Trophoblast cell (in vitro differentiated cells and primary cell): Measurements from ENCODE around the gene CDC42EP3.

Source experiments
- DNase-seq, 2 donors: peaks; one replicate each; pipeline ENCODE4 v3.0.0-alpha.2; 2016
- H2AFZ ChIP-seq: 2 replicates; pipeline ENCODE4 v1.6.1; 2013; ENCODE audit warnings: low read length, moderate library complexity, mild to moderate bottlenecking; ENCODE audit not compliant: insufficient read depth, poor library complexity
- H2AK5ac ChIP-seq: 2 replicates; pipeline ENCODE4 v1.6.1; 2013; ENCODE audit warnings: mild to moderate bottlenecking, low read length
- H2BK120ac ChIP-seq: 2 replicates; pipeline ENCODE4 v1.6.1; 2013; ENCODE audit warnings: low read length, mild to moderate bottlenecking, moderate library complexity; ENCODE audit not compliant: insufficient read depth, poor library complexity
- H2BK12ac ChIP-seq: 2 replicates; pipeline ENCODE4 v1.6.1; 2013; ENCODE audit warnings: mild to moderate bottlenecking, low read length, moderate library complexity
- H2BK5ac ChIP-seq: 2 replicates; pipeline ENCODE4 v1.6.1; 2013; ENCODE audit warnings: low read length, low read depth, moderate library complexity, mild to moderate bottlenecking; ENCODE audit not compliant: poor library complexity
- H3K14ac ChIP-seq: 2 replicates; pipeline ENCODE4 v1.6.1; 2013; ENCODE audit warnings: mild to moderate bottlenecking, low read length
- H3K18ac ChIP-seq: 2 replicates; pipeline ENCODE4 v1.6.1; 2013; ENCODE audit warnings: mild to moderate bottlenecking, low read length
- H3K23ac ChIP-seq: 2 replicates; pipeline ENCODE4 v1.6.1; 2013; ENCODE audit warnings: low read length
- H3K27ac ChIP-seq: 2 replicates; pipeline ENCODE4 v1.5.1; 2013; ENCODE audit warnings: low read depth, mild to moderate bottlenecking, inconsistent platforms, low read length, moderate library complexity
- H3K27me3 ChIP-seq: 2 replicates; pipeline ENCODE4 v1.6.1; 2013; ENCODE audit warnings: inconsistent platforms, mild to moderate bottlenecking, low read length, moderate library complexity; ENCODE audit not compliant: insufficient read depth
- H3K36me3 ChIP-seq, 2 experiments: 1 replicate in 1 of 2; 2 replicates in 1 of 2; pipeline ENCODE4 v1.6.1; 2013; ENCODE audit warnings: low read length in 2 of 2, mild to moderate bottlenecking in 2 of 2, moderate library complexity in 1 of 2; ENCODE audit not compliant: insufficient read depth in 2 of 2, control insufficient read depth in 1 of 2
- H3K4ac ChIP-seq: 2 replicates; pipeline ENCODE4 v1.6.1; 2013; ENCODE audit warnings: low read depth, mild to moderate bottlenecking, low read length, moderate library complexity
- H3K4me1 ChIP-seq, 2 experiments: 1 replicate in 1 of 2; 2 replicates in 1 of 2; pipeline ENCODE4 v1.6.1; 2013; ENCODE audit warnings: low read length in 2 of 2, mild to moderate bottlenecking in 2 of 2, moderate library complexity in 1 of 2; ENCODE audit not compliant: insufficient read depth in 2 of 2, control insufficient read depth in 1 of 2
- H3K4me2 ChIP-seq: 2 replicates; pipeline ENCODE4 v1.6.1; 2013; ENCODE audit warnings: inconsistent platforms, mild to moderate bottlenecking, low read length, moderate library complexity
- H3K4me3 ChIP-seq: 2 replicates; pipeline ENCODE4 v1.5.1; 2013; ENCODE audit warnings: mild to moderate bottlenecking, low read depth, low read length, inconsistent platforms
- H3K79me1 ChIP-seq: one replicate; pipeline ENCODE4 v1.6.1; 2013; ENCODE audit warnings: low read length
- H3K79me2 ChIP-seq: 2 replicates; pipeline ENCODE4 v1.6.1; 2013; ENCODE audit warnings: low read length, mild to moderate bottlenecking; ENCODE audit not compliant: control insufficient read depth, insufficient read depth, poor library complexity
- H3K9ac ChIP-seq: 2 replicates; pipeline ENCODE4 v1.6.1; 2013; ENCODE audit warnings: mild to moderate bottlenecking, low read length
- H3K9me3 ChIP-seq: 2 replicates; pipeline ENCODE4 v1.6.1; 2013; ENCODE audit warnings: low read depth, mild to moderate bottlenecking, control low read depth, inconsistent platforms, low read length; ENCODE audit not compliant: insufficient read depth
- H4K12ac ChIP-seq: 2 replicates; pipeline ENCODE4 v1.6.1; 2013; ENCODE audit warnings: low read depth, mild to moderate bottlenecking, low read length, moderate library complexity
- H4K8ac ChIP-seq: 2 replicates; pipeline ENCODE4 v1.6.1; 2013; ENCODE audit warnings: low read depth, mild to moderate bottlenecking, low read length, moderate library complexity
- H4K91ac ChIP-seq: one replicate; pipeline ENCODE4 v1.6.1; 2013; ENCODE audit warnings: low read depth, mild to moderate bottlenecking, low read length, moderate library complexity
- WGBS: extraction: QIAGEN DNeasy Blood & Tissue Kit; methylation state at CpG from one replicate; pipeline ENCODE4 v1.1.7; 2013; ENCODE audit warnings: missing lambda C conversion rate; ENCODE audit not compliant: insufficient read length, insufficient coverage; ENCODE audit errors: extremely low coverage; 5-methylcytosine and 5-hydroxymethylcytosine counted together

CDC42EP3 gene

GRCh38 chr2:37648331-37649011 lies 23.0 kb downstream of the CDC42EP3 start:
- peak overlapping the region; percentile 20 for H3K4ac ChIP-seq
- no peak overlapping the region for H4K8ac ChIP-seq
- DNase-seq, result no peak
- WGBS, result no CpG with 5 or more reads among the region's 9 CpGs
- no peak overlapping the region for H3K4me3 ChIP-seq
- peaks cover 10% of the 10 kb centered on the region for H3K79me2 ChIP-seq
- no peak overlapping the region for H3K14ac ChIP-seq
- H3K4me2 ChIP-seq, result no peak overlapping the region
- H3K18ac ChIP-seq, result peak overlapping the region; percentile 1
- H3K79me1 ChIP-seq, result peaks cover 3% of the 10 kb centered on the region
- H3K27ac ChIP-seq, result no peak overlapping the region
- no peak overlapping the region for H4K91ac ChIP-seq
- no peak overlapping the region for H3K23ac ChIP-seq
- H4K12ac ChIP-seq, result no peak overlapping the region
- H2AFZ ChIP-seq, result no peak overlapping the region
- H3K4me1 ChIP-seq, result peaks cover 7 to 8% of the 10 kb centered on the region in 2 experiments
- H2BK12ac ChIP-seq, result no peak overlapping the region
- peaks cover 21 to 27% of the 10 kb centered on the region in 2 experiments for H3K36me3 ChIP-seq
- no peaks in the 10 kb centered on the region for H3K27me3 ChIP-seq
- no peak overlapping the region for H2BK5ac ChIP-seq
- H2BK120ac ChIP-seq, result no peak overlapping the region
- no peak overlapping the region for H2AK5ac ChIP-seq
- H3K9me3 ChIP-seq, result peaks cover 2% of the 10 kb centered on the region
- no peak overlapping the region for H3K9ac ChIP-seq

GRCh38 chr2:37647971-37648330 lies 23.5 kb downstream of the CDC42EP3 start:
- Histone ChIP-seq H3K27ac (no peak overlapping the region), H3K4me2 (no peak overlapping the region), H2BK5ac (no peak overlapping the region), H3K36me3 (peaks cover 23 to 29% of the 10 kb centered on the region in 2 experiments), H3K4ac (no peak overlapping the region), H3K79me1 (peaks cover 3% of the 10 kb centered on the region), H3K9me3 (peaks cover 2% of the 10 kb centered on the region), H3K23ac (no peak overlapping the region), H3K79me2 (peaks cover 10% of the 10 kb centered on the region), H4K8ac (no peak overlapping the region), H3K18ac (no peak overlapping the region), H3K27me3 (no peaks in the 10 kb centered on the region), H4K91ac (no peak overlapping the region), H3K14ac (no peak overlapping the region), H2AFZ (no peak overlapping the region), H2AK5ac (no peak overlapping the region), H3K4me3 (no peak overlapping the region), H3K9ac (no peak overlapping the region), H2BK12ac (no peak overlapping the region), H3K4me1 (peaks cover 5 to 6% of the 10 kb centered on the region in 2 experiments), H4K12ac (no peak overlapping the region), H2BK120ac (no peak overlapping the region)
- no CpG with 5 or more reads among the region's 2 CpGs for WGBS
- DNase-seq, result no peak

DNA sequence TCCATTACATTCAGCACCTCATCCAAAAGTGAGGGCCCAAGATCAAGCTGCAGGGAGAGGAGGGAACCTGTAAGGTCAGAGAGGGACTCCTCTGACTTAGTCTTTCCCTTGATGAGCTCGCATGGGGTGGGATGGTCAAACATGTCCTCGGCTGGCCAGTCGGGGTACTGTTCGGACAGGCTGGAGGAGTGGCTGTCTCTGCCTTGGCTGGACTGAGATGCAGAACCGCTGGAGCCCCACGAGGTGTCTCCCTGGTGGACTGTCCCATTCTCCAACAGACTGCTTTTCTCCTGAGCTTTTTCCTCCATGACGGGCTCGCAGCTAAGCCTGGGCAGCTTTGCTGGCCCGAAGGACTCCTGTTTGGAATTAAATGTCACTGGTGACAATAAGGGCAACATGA lies 25.6 kb downstream of the CDC42EP3 start:
- H3K4ac ChIP-seq, result no peak overlapping the region
- no peak overlapping the region for H2BK12ac ChIP-seq
- H2BK5ac ChIP-seq, result no peak overlapping the region
- H3K9me3 ChIP-seq, result peaks cover 2% of the 10 kb centered on the region
- H3K4me3 ChIP-seq, result no peak overlapping the region
- no peaks in the 10 kb centered on the region for H3K27me3 ChIP-seq
- H3K36me3 ChIP-seq, result peaks cover 21 to 29% of the 10 kb centered on the region in 2 experiments
- H3K27ac ChIP-seq, result no peak overlapping the region
- no peak overlapping the region for H4K12ac ChIP-seq
- H3K18ac ChIP-seq, result peak overlapping the region; percentile 39
- no peaks in the 10 kb centered on the region for H3K4me1 ChIP-seq
- DNase-seq, result no peak
- no peak overlapping the region for H2BK120ac ChIP-seq
- H4K91ac ChIP-seq, result no peak overlapping the region
- H3K23ac ChIP-seq, result no peak overlapping the region
- H2AFZ ChIP-seq, result no peak overlapping the region
- no peak overlapping the region for H2AK5ac ChIP-seq
- no peak overlapping the region for H3K9ac ChIP-seq
- H3K79me1 ChIP-seq, result no peaks in the 10 kb centered on the region
- peaks cover 5% of the 10 kb centered on the region for H3K79me2 ChIP-seq
- no CpG with 5 or more reads among the region's 9 CpGs for WGBS
- no peak overlapping the region for H3K4me2 ChIP-seq
- no peak overlapping the region for H4K8ac ChIP-seq
- no peak overlapping the region for H3K14ac ChIP-seq

GRCh38 chr2:37645362-37645761 lies 26.1 kb downstream of the CDC42EP3 start:
- H3K4me3 ChIP-seq, result no peak overlapping the region
- H3K79me1 ChIP-seq, result no peaks in the 10 kb centered on the region
- H4K8ac ChIP-seq, result no peak overlapping the region
- H3K9ac ChIP-seq, result no peak overlapping the region
- H2AK5ac ChIP-seq, result no peak overlapping the region
- no peak overlapping the region for H3K23ac ChIP-seq
- H3K27ac ChIP-seq, result no peak overlapping the region
- DNase-seq, result no peak
- no peak overlapping the region for H4K12ac ChIP-seq
- H3K79me2 ChIP-seq, result peaks cover 3% of the 10 kb centered on the region
- H2AFZ ChIP-seq, result no peak overlapping the region
- WGBS, result no CpG with 5 or more reads among the region's 6 CpGs
- no peak overlapping the region for H2BK120ac ChIP-seq
- H2BK12ac ChIP-seq, result no peak overlapping the region
- H3K4me2 ChIP-seq, result no peak overlapping the region
- H4K91ac ChIP-seq, result no peak overlapping the region
- no peak overlapping the region for H2BK5ac ChIP-seq
- H3K4ac ChIP-seq, result no peak overlapping the region
- peaks cover 21 to 28% of the 10 kb centered on the region in 2 experiments for H3K36me3 ChIP-seq
- no peaks in the 10 kb centered on the region for H3K4me1 ChIP-seq
- H3K14ac ChIP-seq, result no peak overlapping the region
- H3K27me3 ChIP-seq, result no peaks in the 10 kb centered on the region
- no peak overlapping the region for H3K18ac ChIP-seq
- H3K9me3 ChIP-seq, result peaks cover 2% of the 10 kb centered on the region
